Left lobe of liver (tissue), 2 donors: ENCODE results near the gene CPEB4. TPM values are rescaled to one million over a fixed set of nuclear protein-coding genes. Genes with fewer than 3 reads are reported as not detected.

ENCODE experiments used
- ATAC-seq: fragments of 200-7000 bp; cut with Tn5 transposase; one replicate; pipeline ENCODE4 v1.9.1; 2020; ENCODE audit warnings: mild to moderate bottlenecking, moderate library complexity
- DNase-seq: peaks from one replicate; pipeline ENCODE4 v3.0.0-alpha.2; 2020; ENCODE audit warnings: low spot score
- total RNA-seq: library from RNA; stranded (reverse); gene quantifications from one replicate; pipeline ENCODE4 v1.2.1, GENCODE V29; 2021
- donor health status: DM: no; HTN: no; CAD: no; lungs with moderate emphysema.
- donor health status: DM: no; HTN: yes; CAD: no.

Gene CPEB4
- total RNA-seq, 1 donor from 2014 or later: 28.2 TPM

GRCh38 chr5:173940269-173940668, 52.1 kb downstream of the CPEB4 start:
- no peak for DNase-seq
- peak; percentile 16 for ATAC-seq

DNA sequence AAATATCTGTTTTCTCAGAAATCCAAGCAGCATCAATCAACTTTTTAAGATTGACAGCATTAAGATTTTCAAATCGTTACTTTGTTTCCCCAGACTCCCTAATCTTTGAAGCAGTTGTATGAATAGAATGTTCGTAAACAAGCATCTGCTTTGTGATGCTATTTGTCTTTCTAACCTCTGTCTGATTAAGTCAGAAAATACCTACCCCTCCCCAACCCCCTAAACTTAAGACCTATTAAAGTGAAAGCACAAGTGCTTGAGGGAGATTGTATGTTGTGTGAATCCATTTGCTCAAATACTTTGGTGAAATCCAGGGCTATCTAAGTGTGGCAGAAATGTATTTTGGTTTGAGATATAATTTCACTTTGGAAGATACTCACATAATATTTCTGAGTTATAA, 53.0 kb downstream of the CPEB4 start:
- no peak for ATAC-seq

DNA sequence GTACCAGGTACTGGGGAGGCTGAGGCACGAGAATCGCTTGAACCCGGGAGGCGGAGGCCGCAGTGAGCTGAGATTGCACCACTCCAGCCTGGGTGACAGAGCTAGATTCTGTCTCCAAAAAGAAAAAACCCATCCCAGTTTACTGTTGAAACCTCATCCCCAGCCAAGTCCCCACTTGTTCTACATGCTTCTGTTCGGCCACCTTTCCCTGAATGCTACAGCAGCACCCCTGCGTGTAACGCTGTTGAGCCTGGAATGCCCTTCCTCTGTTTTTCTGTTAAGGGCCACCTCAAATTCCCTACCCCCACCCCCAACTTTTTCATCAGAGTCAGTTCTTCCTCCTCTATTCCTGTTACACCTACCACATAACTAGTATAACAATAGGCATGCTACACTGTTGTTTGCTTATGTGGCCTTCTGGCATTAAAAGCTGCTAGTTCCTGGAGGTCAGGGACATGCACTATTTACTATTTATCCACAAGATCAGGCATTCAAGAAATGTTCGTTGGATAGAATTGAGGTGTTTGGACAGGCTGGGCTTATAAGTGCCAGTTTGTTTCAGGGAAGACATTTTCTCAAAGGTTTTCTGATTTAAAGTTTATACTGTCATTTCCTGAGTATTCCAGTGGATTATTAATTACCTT, 53.7 kb downstream of the CPEB4 start:
- DNase-seq: no peak
- peak; percentile 54 for ATAC-seq

More for the DNA sequence above, 53.0 kb downstream of the CPEB4 start:
- DNase-seq: no peak

GRCh38 chr5:173944511-173944910, 56.4 kb downstream of the CPEB4 start:
- ATAC-seq (peak; percentile 27), DNase-seq (no peak)

DNA sequence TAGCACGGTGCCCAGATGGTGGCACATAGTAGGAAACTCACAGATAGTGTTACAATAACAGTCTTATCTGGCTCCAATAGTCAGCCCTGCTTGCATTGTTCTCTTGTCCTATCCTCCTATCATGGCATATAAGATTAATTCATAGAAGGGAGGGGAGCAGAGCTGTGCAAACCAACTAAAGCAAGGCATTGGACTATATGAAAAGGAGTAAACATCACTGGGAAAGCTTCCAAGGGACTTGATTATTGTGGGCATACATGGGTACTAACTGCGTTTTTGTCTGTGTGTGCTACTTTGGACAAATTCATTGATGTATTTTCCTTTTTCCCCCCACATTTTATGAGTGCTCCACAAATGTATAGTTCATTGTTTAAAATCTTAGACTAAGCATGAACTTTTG, 57.0 kb downstream of the CPEB4 start:
- DNase-seq: no peak
- no peak for ATAC-seq

GRCh38 chr5:173946323-173946722, 58.2 kb downstream of the CPEB4 start:
- DNase-seq (no peak), ATAC-seq (peak; percentile 26)

- DNase-seq (no peak), ATAC-seq (no peak)
Measured at GRCh38 chr5:173950829-173951228, 62.7 kb downstream of the CPEB4 start.

DNA sequence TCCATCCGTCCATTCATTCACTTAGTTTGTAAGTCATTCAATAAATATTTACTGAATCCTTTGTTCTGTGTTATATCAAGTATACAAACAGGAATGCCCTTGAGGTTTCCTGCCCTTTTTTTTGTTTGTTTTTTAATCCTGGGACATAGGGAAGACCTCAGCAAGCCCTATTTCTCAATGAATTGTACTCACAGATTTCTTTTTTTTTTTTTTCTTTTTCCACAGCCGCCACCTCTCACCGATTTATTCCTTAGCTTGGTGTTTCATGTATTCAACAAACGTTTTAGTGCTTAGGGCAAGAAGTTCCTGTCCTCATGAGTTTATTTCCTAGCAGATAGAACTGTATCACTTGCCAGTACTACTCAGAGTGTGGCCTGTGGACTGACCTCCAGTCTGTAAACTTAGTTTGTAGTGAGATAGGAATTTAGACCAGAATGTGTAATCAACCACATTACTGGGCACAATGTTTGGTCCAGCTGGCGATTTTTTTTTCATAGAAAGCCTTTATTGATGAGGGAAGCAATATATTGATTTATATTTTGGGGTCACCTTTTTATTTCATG, 65.5 kb downstream of the CPEB4 start:
- DNase-seq (no peak), ATAC-seq (peak; percentile 78)

DNA sequence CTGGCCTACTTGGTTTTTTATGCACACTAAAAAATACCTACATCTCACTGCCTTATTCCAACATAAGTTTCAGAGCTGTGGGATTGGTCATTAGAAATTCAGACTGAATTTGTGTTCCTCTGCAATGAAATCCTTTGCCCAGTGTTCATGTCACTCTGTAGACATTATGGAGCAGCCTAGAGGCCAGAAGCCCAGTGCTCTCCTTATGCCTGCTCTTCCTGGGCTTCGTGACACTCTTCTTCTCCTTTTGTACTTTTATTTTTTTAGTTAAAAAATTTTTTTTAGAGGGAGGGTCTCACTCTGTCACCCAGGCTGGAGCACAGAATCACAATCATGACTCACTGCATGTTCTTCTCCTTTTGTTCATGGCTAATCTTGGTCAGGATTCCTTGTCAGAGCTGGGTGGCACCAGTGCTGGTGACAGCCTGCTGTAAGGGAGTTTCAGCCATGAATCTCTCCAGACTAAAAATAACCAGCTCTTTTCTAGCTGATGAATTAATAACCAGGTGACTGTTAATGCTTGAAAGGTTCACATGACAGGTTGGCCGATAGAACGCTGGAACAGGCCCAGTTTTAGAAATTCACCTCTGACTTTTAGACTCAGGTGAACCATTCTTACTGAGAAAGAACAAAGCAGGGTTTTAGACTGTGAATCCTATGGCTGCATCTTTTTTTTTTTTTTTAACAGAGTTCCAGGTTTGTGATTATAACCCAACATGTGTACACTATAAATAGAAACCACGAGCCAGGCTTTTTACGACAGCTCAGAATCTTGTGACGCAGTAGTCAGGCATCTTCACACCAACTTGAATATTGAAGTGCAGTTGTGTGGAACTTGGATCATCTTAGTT, 66.7 kb downstream of the CPEB4 start:
- DNase-seq (peak; percentile 74), ATAC-seq (peak; percentile 84)

DNA sequence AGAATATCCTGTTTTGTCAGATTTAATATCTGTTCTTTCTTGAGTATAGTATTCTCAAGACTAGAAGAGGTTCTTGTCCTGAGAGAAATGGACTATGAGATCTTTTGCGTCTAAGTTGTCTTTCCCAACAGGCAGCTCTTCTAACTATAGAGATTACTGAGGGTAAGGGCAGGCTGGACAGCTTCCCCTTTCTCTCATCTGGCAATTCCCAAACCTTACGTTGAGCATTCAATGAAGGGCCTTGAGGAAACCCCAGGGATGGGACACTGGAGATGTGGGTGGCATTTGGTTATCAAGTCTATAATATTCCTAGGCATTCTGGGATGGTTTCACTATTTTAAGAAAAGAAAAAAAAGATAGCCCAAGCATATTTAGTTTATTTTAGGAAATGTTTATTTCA, 72.8 kb downstream of the CPEB4 start:
- ATAC-seq: no peak
- no peak for DNase-seq

GRCh38 chr5:173961418-173961817, 73.3 kb downstream of the CPEB4 start:
- DNase-seq (no peak), ATAC-seq (no peak)

- DNase-seq (no peak), ATAC-seq (no peak)
Measured at GRCh38 chr5:173962436-173962972, 74.4 kb downstream of the CPEB4 start.

GRCh38 chr5:173963182-173963838, 75.2 kb downstream of the CPEB4 start:
- DNase-seq (no peak), ATAC-seq (no peak)

- ATAC-seq (no peak), DNase-seq (no peak)
Measured at GRCh38 chr5:173963867-173964441, 75.8 kb downstream of the CPEB4 start.

DNA sequence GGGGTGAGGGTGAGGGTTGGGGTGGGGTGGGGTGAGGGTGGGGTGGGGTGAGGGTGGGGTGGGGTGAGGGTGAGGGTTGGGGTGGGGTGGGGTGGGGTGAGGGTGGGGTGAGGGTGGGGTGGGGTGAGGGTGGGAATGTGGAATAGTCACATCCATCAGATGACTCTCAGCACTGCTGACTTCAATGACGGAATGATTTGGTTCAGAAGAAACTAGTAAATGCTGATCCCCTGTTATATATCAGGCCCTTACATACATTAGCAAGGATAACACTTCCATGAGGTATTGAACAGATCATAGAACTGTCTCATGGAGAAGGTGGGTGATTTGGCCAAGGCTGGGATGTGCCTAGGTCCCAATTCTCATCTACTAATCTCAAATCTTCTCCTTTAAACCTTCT, 76.4 kb downstream of the CPEB4 start:
- ATAC-seq (no peak), DNase-seq (no peak)

DNA sequence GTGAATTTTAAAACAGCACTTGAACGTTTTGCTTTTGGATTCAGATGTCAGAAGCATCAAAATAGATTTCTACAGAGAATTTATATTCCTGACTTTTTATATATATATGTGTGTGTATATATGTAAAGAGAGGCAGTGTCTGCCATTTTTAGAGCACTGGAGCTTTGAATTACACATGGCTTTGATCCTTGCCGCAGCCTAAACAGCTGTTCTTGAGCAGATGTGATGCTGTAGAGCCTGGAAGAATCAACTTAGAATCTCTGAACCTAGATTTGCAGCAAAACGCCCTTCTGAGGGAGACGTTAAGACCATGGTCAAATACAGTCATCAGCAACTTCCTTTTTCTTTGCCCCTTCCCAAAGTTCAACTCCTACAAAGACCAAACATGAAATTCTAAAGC, 79.1 kb downstream of the CPEB4 start:
- DNase-seq (no peak), ATAC-seq (no peak)

DNA sequence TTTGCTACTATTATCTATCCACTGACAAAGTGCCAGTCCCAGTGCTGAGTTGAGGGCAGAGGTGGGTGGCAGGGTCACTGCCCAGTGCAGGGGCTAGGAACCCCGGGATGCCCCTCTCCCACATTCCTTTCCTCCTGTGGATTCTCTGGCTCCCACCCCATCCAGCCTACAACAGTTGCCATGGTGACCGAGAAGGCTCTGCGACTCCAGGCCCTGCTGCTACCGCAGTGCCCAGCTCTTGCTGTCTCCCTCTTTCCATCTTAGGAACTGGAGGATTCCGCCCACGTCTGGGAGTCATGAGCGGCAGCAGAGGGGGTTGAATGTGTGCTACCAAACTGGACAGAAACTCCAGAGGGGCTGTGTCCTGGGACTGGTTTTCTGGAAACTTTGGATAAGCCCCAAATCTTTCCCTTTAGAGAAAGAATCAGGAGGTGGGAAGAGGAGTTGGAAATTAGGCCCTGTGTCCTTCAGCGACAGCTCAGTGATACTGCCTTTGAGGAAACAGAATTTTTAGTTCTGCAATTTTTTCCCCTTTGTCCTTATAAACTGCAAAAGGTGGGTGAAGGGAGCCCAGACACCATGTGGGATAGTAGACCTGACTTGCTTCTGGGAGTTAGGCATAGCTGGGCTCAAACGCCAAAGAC, 80.1 kb downstream of the CPEB4 start:
- DNase-seq (no peak), ATAC-seq (no peak)

DNA sequence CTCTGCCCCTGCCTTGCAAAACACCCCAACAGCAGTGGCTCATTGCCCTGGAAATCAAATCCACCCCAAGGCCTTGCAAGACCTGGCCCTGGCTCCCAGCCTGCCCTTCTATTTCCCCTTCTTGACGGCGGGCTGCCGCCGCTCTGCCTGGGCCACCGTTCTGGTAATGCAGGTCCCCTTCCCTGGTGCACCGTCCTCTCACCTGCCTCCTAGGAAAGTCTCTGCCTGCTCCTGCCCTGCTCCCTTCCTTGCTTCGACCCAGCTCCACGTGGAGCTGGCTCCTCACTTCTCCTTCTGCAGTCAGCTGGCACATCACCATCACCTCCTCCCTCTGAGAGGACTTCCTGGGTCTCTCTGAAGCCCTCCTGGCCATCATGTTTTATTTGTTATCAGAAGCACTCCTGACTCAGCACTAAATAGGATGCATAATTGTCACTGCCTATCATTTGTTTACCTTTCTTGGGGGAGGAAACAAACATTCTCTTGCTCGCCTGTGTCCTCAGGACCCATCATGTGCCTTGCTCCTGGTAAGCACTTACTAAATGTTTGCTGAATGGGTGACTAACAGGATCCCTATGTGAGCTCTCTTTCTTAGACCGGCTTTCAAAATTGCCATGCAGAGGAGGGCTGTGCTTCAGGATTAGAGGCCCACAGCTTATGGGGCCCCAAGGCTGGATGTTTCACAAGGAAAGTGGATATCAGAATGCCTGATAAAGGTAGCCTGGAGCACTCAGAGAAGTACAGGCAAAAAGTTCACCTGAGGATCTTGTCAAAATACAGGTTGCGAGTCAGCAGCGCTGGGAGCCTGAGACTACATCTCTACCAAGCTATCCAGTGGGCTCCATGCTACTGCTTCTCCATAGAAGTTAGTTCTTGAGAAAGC, 81.3 kb downstream of the CPEB4 start:
- DNase-seq: no peak
- ATAC-seq: peak; percentile 36

DNA sequence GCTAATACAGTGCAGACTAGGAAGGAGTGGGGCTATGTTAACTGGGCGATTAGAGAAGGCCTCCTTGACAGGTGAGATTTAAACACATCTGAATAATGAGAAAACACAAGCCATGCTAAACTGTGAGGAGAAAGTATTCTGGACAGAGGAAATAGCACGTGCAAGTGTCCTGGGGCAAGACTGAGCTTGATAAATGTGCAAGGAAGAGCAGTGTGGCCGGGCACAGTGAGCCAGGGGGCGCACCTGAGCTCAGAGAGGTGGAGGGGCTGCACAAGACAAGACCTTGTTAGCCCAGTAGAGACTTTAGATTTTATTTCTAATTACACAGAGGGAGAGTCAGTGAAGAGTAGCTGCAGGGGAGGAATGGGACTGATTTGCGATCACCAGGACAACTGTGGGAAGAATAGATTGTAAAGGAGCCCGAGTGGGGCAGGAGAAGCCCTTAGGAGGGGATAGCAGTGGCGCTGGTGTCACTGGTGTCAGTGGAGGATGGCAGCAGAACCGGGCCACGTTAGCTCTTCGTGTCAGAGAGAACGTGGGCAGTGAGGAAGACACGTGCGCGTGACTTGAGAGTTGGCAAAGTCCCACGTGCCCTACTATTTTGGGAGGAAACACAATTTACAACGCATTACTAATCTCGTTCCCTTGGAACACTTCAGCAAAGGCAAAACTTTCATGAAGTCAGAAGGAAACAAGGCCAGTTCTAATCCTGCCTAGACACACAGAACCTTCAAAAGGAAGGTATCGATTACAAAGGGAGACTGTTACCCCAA, 82.9 kb downstream of the CPEB4 start:
- DNase-seq (no peak), ATAC-seq (no peak)
